Cardiac fibroblast (primary cell): Measurements from ENCODE around the gene GSS.
A peak's percentile ranks its signal among the peaks of the same experiment; 100 is the strongest.

Source experiments
- DNase-seq, 2 donors: peaks; one replicate each; pipeline versions ENCODE4 v3.0.0 to v3.0.0-alpha.2; 2010; ENCODE audit warnings: low read depth in 2 of 2
- H3K4me3 ChIP-seq, 2 donors: replicated peaks in 1 of 2; 1 replicate in 1 of 2; 2 replicates in 1 of 2; pipeline ENCODE4 v1.5.1; 2011; ENCODE audit warnings: low read depth in 2 of 2, low read length in 2 of 2, mild to moderate bottlenecking in 2 of 2, moderate library complexity in 1 of 2
- TF ChIP-seq, protein P1 (sequence below): IDR thresholded peaks from one replicate; pipeline ENCODE4 v1.5.1; 2011; ENCODE audit warnings: low read depth, mild to moderate bottlenecking, low read length, inconsistent platforms

Gene GSS

DNA sequence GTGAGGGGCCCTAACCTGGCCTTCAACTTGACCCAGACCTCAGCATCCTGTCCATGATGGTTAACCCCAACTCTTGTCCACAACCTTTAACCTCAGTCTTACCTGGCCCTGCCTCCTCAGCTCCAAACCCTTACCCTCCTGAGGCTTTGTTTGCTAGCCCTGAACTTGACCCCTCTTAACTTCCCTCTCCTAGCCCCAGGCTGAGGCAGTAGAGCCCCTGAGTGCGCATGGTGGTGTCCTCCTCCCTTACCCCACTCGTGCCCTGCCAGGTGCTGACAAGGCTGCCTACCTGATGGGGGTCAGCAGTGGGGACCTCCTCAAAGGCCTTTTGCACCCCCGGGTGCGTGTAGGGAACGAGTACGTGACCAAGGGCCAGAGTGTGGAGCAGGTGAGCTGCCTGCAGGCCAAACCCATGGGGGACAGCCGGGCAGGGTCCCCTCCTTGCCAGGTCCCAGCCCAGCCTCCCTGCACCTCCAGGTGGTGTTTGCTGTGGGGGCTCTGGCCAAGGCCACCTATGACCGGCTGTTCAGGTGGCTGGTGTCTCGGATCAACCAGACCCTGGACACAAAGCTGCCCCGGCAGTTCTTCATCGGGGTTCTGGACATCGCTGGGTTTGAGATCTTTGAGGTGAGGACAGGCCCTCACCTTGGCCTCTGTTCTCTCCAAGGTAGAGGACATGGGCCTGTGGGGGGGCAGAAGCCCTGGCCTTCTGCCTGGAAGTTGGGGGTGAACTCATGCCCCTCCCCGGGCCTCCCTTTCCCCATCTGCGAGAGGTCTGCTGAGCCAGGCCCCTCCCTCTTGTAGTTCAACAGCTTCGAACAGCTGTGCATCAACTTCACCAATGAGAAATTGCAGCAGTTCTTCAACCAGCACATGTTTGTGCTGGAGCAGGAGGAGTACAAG lies 31.9 kb upstream of the GSS start:
- no peak overlapping the region for H3K4me3 ChIP-seq
- TF ChIP-seq, protein P1, sequence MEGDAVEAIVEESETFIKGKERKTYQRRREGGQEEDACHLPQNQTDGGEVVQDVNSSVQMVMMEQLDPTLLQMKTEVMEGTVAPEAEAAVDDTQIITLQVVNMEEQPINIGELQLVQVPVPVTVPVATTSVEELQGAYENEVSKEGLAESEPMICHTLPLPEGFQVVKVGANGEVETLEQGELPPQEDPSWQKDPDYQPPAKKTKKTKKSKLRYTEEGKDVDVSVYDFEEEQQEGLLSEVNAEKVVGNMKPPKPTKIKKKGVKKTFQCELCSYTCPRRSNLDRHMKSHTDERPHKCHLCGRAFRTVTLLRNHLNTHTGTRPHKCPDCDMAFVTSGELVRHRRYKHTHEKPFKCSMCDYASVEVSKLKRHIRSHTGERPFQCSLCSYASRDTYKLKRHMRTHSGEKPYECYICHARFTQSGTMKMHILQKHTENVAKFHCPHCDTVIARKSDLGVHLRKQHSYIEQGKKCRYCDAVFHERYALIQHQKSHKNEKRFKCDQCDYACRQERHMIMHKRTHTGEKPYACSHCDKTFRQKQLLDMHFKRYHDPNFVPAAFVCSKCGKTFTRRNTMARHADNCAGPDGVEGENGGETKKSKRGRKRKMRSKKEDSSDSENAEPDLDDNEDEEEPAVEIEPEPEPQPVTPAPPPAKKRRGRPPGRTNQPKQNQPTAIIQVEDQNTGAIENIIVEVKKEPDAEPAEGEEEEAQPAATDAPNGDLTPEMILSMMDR, result no peak
- no peak for DNase-seq

DNA sequence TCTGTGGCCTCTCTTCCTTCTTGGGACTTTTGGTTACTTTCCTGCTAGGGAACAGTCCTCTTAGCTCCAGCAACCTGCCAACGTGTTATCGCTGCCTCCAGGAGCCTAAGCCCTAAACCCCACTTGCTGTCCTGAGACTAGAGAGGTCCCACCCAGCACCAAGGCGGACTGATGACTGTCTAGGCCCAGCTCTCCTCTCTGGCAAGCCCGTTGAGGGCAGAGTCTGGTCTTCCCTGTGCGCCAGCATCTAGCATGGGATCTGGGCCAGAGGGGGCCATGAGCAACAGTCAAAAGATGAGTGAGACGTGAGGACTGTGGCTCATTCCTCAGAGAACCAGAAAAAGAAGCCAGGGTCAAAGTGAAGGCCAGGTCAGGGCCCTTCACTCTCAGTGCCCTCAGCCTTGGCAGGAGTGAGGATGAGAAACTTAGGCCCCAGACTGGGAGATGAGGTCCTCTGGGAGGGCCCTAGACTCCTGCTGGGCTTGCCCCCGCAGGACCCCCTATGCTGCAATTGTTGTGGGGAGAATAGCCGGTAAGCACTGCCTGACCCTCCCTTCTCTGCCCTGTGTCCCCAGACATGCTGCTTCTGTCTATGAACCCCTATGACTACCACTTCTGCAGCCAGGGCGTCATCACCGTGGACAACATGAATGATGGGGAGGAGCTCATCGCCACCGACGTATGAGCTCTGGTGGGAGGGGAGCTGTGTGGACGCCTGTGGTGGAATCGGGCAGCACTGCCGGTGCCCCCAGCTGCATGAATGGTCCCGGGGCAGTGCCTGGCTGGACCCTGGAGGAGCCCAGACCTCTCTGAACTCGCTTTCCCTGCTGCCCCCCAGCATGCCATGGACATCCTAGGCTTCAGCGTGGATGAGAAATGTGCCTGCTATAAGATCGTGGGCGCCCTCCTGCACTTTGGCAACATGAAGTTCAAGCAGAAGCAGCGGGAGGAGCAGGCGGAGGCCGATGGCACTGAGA lies 31.0 kb upstream of the GSS start:
- TF ChIP-seq, protein P1, result no peak
- DNase-seq, result peak in 1 of 2 donors; percentile 9
- H3K4me3 ChIP-seq, result no peak overlapping the region

DNA sequence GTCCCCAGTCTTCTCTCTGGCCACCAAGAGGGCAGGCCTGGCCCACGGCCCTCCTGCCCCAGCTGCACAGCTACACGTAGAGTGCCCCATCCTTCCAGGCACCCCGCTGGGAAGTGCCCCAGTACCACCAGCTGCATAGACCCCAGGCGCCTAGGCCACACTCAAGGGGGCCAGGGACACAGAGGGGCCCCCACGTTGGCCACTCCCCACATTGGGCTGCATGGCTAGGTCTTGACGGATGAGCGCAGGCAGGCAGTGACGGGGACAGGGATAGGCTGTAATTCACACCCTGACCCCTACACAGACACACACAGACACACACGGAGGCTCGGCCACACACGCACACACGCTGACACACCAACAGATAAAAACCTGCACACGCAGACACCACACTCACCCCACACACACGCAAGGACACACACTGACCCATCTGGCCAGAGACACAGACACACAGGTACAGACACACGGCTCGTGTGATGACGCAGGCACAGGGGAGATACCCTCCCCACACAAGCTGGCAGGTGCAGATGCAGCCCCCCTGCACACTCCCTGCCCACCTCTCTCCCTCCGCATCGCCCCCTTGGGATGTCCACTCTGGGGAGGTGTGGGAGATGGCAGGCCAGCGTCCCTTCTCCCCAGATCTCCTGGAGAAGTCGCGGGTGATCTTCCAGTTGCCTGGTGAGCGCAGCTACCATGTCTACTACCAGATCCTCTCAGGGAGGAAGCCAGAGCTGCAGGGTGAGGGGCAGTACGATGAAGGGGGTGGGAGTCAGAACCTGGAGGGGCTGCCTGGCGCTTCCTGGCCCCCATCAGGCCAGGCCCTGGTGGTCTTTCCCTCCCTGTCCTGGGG lies 30.1 kb upstream of the GSS start:
- no peak overlapping the region for H3K4me3 ChIP-seq
- no peak for DNase-seq
- TF ChIP-seq, protein P1, result no peak

DNA sequence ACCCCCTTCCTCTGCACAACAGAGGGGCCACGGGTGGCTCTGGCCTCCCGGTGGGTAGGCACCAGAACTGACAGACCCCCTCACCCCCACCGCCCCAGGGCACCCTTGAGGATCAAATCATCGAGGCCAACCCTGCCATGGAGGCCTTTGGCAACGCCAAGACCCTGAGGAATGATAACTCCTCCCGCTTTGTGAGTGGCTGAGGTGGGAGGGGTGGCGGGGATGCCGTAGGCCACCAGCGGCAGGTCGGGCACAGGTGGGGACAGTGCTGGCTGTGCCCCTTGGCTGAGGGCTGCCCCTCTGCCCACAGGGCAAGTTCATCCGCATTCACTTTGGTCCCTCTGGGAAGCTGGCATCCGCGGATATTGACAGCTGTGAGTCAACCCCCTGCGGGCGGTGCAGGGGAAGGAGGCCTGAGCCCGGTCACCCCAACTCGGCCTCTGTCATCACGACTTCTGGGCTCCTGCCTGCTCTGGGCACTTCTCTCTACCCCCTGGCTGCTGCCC lies 29.2 kb upstream of the GSS start:
- TF ChIP-seq, protein P1, result no peak
- no peak for DNase-seq
- no peak overlapping the region for H3K4me3 ChIP-seq

DNA sequence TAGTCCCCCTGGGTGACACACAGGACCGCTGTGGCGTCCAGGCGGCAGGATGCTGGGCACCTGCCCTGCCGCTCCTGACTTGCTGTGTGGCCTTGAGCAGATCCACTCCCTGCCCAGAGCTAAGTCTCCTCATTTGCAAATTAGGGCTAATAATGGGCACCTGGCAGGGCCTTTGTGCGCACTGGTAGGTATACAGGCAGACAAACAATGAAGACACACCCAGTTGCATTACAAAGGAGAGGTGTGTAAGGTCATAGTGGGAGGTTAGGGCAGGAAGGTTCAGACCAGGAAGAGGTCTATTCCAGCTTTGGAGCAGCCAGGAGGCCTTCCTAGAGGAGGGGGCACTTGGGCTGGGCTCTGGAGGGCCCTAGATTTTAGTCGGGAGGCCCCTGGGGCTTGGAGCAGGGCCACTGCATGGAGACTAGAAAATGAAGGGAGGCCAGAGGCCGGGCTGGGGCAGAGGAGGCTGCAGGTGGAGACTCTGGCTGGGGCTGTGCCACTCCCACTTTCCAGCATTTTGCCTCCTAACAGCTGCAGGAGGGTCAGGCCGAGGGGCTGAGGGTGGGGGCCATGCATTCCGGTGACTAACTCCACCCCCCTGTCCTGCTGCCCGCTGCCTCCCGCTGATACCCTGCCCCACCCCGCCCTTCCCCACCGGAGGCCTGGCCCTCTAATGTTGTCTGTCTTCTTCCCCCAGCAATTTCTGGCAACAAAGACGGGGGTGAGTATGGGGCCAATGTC lies 28.6 kb upstream of the GSS start:
- TF ChIP-seq, protein P1, result no peak
- H3K4me3 ChIP-seq, result no peak overlapping the region
- no peak for DNase-seq
